Activated CD4-positive, alpha-beta T cell treated with anti-CD3 and anti-CD28 coated beads, Interleukin-2, amount 10 ng/mL, durations not matched to agents 7 days and 5 days (primary cell): ENCODE data around the gene IRS4. TPM values are rescaled to one million over a fixed set of nuclear protein-coding genes. Genes with fewer than 3 reads are reported as not detected.

Source experiments
- CTCF ChIA-PET: fragments of 350-600 bp; sonication (Branson Sonifier 250); formaldehyde crosslinking; loops from one replicate; lab custom pipeline; 2021; ENCODE audit warnings: antibody characterized with exemption; lab: Charles Lee
- POLR2A ChIA-PET: fragments of 350-600 bp; sonication (Branson Sonifier 250); formaldehyde crosslinking; loops from one replicate; lab custom pipeline; 2021; ENCODE audit warnings: antibody characterized with exemption; lab: Charles Lee
- DNase-seq: peaks from one replicate; pipeline ENCODE4 v3.0.0-alpha.2; 2020
- H3K27ac Mint-ChIP-seq: one replicate; pipeline ENCODE4 v1.8.0; 2021; ENCODE audit warnings: mild to moderate bottlenecking, moderate library complexity, mixed read lengths
- H3K27me3 Mint-ChIP-seq: one replicate; pipeline ENCODE4 v1.8.0; 2021; ENCODE audit warnings: mixed read lengths
- H3K36me3 Mint-ChIP-seq: one replicate; pipeline ENCODE4 v1.8.0; 2021; ENCODE audit warnings: low read depth, mixed read lengths
- H3K4me1 Mint-ChIP-seq: one replicate; pipeline ENCODE4 v1.8.0; 2021; ENCODE audit warnings: mixed read lengths
- H3K4me3 Mint-ChIP-seq: one replicate; pipeline ENCODE4 v1.8.0; 2021; ENCODE audit warnings: mild to moderate bottlenecking, moderate library complexity, mixed read lengths
- H3K9me3 Mint-ChIP-seq: one replicate; pipeline ENCODE4 v1.8.0; 2021; ENCODE audit warnings: mixed read lengths
- total RNA-seq, 2 experiments: library from RNA; stranded (reverse); gene quantifications; one replicate each; pipeline ENCODE4 v1.2.3, GENCODE V29; 2021

The IRS4 gene
- total RNA-seq, 2 experiments from 2014 or later: not detected

- no peaks in the 10 kb centered on the region for H3K36me3 Mint-ChIP-seq
- no peak overlapping the region for H3K27ac Mint-ChIP-seq
- H3K9me3 Mint-ChIP-seq: peaks cover 4% of the 10 kb centered on the region
- H3K27me3 Mint-ChIP-seq: no peaks in the 10 kb centered on the region
- CTCF ChIA-PET: no interaction called here
- POLR2A ChIA-PET: no interaction called here
- no peaks in the 10 kb centered on the region for H3K4me1 Mint-ChIP-seq
- DNase-seq: no peak
- H3K4me3 Mint-ChIP-seq: no peak overlapping the region
Measured at GRCh38 chrX:108712886-108713285, 23.5 kb downstream of the IRS4 start.

GRCh38 chrX:108704839-108705238 lies 31.5 kb downstream of the IRS4 start:
- no peaks in the 10 kb centered on the region for H3K36me3 Mint-ChIP-seq
- ChIA-PET POLR2A (no interaction called here), CTCF (no interaction called here)
- H3K27ac Mint-ChIP-seq: no peak overlapping the region
- H3K9me3 Mint-ChIP-seq: no peaks in the 10 kb centered on the region
- H3K27me3 Mint-ChIP-seq: no peaks in the 10 kb centered on the region
- DNase-seq: no peak
- no peak overlapping the region for H3K4me3 Mint-ChIP-seq
- H3K4me1 Mint-ChIP-seq: no peaks in the 10 kb centered on the region

- Mint-ChIP-seq H3K4me3 (no peak overlapping the region), H3K9me3 (no peaks in the 10 kb centered on the region), H3K36me3 (no peaks in the 10 kb centered on the region), H3K27me3 (no peaks in the 10 kb centered on the region), H3K27ac (no peak overlapping the region), H3K4me1 (no peaks in the 10 kb centered on the region)
- ChIA-PET CTCF (no interaction called here), POLR2A (no interaction called here)
- DNase-seq: no peak
Measured at GRCh38 chrX:108702530-108702929, 33.8 kb downstream of the IRS4 start.

- no peak for DNase-seq
- Mint-ChIP-seq H3K36me3 (no peaks in the 10 kb centered on the region), H3K9me3 (no peaks in the 10 kb centered on the region), H3K4me1 (no peaks in the 10 kb centered on the region), H3K4me3 (no peak overlapping the region), H3K27me3 (no peaks in the 10 kb centered on the region), H3K27ac (no peak overlapping the region)
- POLR2A ChIA-PET: no interaction called here
- CTCF ChIA-PET: no interaction called here
Measured at GRCh38 chrX:108701633-108702032, 34.7 kb downstream of the IRS4 start.

GRCh38 chrX:108699368-108699767 lies 37.0 kb downstream of the IRS4 start:
- ChIA-PET POLR2A (no interaction called here), CTCF (no interaction called here)
- H3K4me3 Mint-ChIP-seq: no peak overlapping the region
- no peak for DNase-seq
- H3K36me3 Mint-ChIP-seq: no peaks in the 10 kb centered on the region
- no peaks in the 10 kb centered on the region for H3K27me3 Mint-ChIP-seq
- H3K4me1 Mint-ChIP-seq: no peaks in the 10 kb centered on the region
- no peak overlapping the region for H3K27ac Mint-ChIP-seq
- no peaks in the 10 kb centered on the region for H3K9me3 Mint-ChIP-seq

GRCh38 chrX:108696690-108697089 lies 39.7 kb downstream of the IRS4 start:
- POLR2A ChIA-PET: no interaction called here
- CTCF ChIA-PET: no interaction called here
- H3K27ac Mint-ChIP-seq: no peak overlapping the region
- no peak overlapping the region for H3K4me3 Mint-ChIP-seq
- no peak for DNase-seq
- H3K36me3 Mint-ChIP-seq: no peaks in the 10 kb centered on the region
- no peaks in the 10 kb centered on the region for H3K27me3 Mint-ChIP-seq
- H3K4me1 Mint-ChIP-seq: no peaks in the 10 kb centered on the region
- no peaks in the 10 kb centered on the region for H3K9me3 Mint-ChIP-seq
